Osteoblast (primary cell): ENCODE results near the gene SMAP2. TPM values are rescaled to one million over a fixed set of nuclear protein-coding genes. Genes with fewer than 3 reads are reported as not detected.
A peak's percentile ranks its signal among the peaks of the same experiment; 100 is the strongest.

ENCODE experiments used
- DNase-seq: peaks from one replicate; pipeline ENCODE4 v3.0.0; 2011; ENCODE audit warnings: low spot score, mixed read lengths; ENCODE audit not compliant: insufficient read length; ENCODE audit errors: missing footprints
- H2AFZ ChIP-seq: 2 replicates; pipeline ENCODE4 v1.6.0; 2011; ENCODE audit warnings: mild to moderate bottlenecking, low read length
- H3K27ac ChIP-seq: 2 replicates; pipeline ENCODE4 v1.5.1; 2011; ENCODE audit warnings: mild to moderate bottlenecking, low read depth, low read length, moderate library complexity
- H3K27me3 ChIP-seq: 2 replicates; pipeline ENCODE4 v1.6.0; 2012; ENCODE audit warnings: mild to moderate bottlenecking, control low read depth, inconsistent platforms, low read length, moderate library complexity; ENCODE audit not compliant: insufficient read depth
- H3K36me3 ChIP-seq: 2 replicates; pipeline ENCODE4 v1.5.1; 2011; ENCODE audit warnings: mild to moderate bottlenecking, low read length, control low read depth, moderate library complexity; ENCODE audit not compliant: insufficient read depth
- H3K4me1 ChIP-seq: 2 replicates; pipeline ENCODE4 v1.5.1; 2011; ENCODE audit warnings: mild to moderate bottlenecking, low read length, control low read depth, moderate library complexity; ENCODE audit not compliant: insufficient read depth
- H3K4me2 ChIP-seq: 2 replicates; pipeline ENCODE4 v1.6.0; 2011; ENCODE audit warnings: mild to moderate bottlenecking, low read length; ENCODE audit not compliant: insufficient read depth
- H3K4me3 ChIP-seq: fragments of 200-600 bp; sonication (generic); 3 replicates; pipeline ENCODE4 v1.5.1; 2012; ENCODE audit warnings: mild to moderate bottlenecking, low read length, inconsistent platforms; ENCODE audit not compliant: insufficient read depth
- H3K79me2 ChIP-seq: 2 replicates; pipeline ENCODE4 v1.6.0; 2012; ENCODE audit warnings: mild to moderate bottlenecking, low read length, control low read depth, inconsistent platforms; ENCODE audit not compliant: insufficient read depth
- H3K9me3 ChIP-seq: 2 replicates; pipeline ENCODE4 v1.5.1; 2011; ENCODE audit warnings: low read depth, low read length, control low read depth
- H4K20me1 ChIP-seq: 2 replicates; pipeline ENCODE4 v1.6.0; 2012; ENCODE audit warnings: mild to moderate bottlenecking, low read length, control low read depth; ENCODE audit not compliant: insufficient read depth
- CTCF ChIP-seq: IDR thresholded peaks from 2 replicates; pipeline ENCODE4 v1.5.1; 2011; ENCODE audit warnings: mild to moderate bottlenecking, low read depth, low read length, moderate library complexity; ENCODE audit errors: extremely low read depth
- total RNA-seq: library from RNA; depleted of rRNA; stranded (reverse); fragments of >200 nt; gene quantifications from 2 replicates; pipeline ENCODE4 v1.2.3, GENCODE V29; 2012

The SMAP2 gene
- total RNA-seq, 1 donor, result 20.3 TPM

GRCh38 chr1:40404670-40405462 lies 31.3 kb downstream of the SMAP2 start:
- H3K27me3 ChIP-seq, result no peaks in the 10 kb centered on the region
- TF ChIP-seq CTCF, result peak; percentile 79
- no peak overlapping the region for H3K4me3 ChIP-seq
- peak overlapping the region; percentile 52 for H3K4me2 ChIP-seq
- peak; percentile 50 for DNase-seq
- no peaks in the 10 kb centered on the region for H3K4me1 ChIP-seq
- no peaks in the 10 kb centered on the region for H3K9me3 ChIP-seq
- peak overlapping the region; percentile 30 for H3K27ac ChIP-seq
- H3K36me3 ChIP-seq, result peaks cover 15% of the 10 kb centered on the region
- H3K79me2 ChIP-seq, result peaks cover 66% of the 10 kb centered on the region
- peak overlapping the region; percentile 6 for H2AFZ ChIP-seq
- H4K20me1 ChIP-seq, result peaks cover 6% of the 10 kb centered on the region

GRCh38 chr1:40405812-40406211 lies 32.3 kb downstream of the SMAP2 start:
- peaks cover 22% of the 10 kb centered on the region for H3K36me3 ChIP-seq
- H3K9me3 ChIP-seq, result no peaks in the 10 kb centered on the region
- H3K27me3 ChIP-seq, result no peaks in the 10 kb centered on the region
- H4K20me1 ChIP-seq, result peaks cover 3% of the 10 kb centered on the region
- no peak overlapping the region for H3K4me2 ChIP-seq
- TF ChIP-seq CTCF, result no peak
- no peak for DNase-seq
- peaks cover 59% of the 10 kb centered on the region for H3K79me2 ChIP-seq
- no peak overlapping the region for H3K27ac ChIP-seq
- no peak overlapping the region for H2AFZ ChIP-seq
- no peak overlapping the region for H3K4me3 ChIP-seq
- no peaks in the 10 kb centered on the region for H3K4me1 ChIP-seq

GRCh38 chr1:40407453-40407852 lies 33.9 kb downstream of the SMAP2 start:
- H3K27ac ChIP-seq, result no peak overlapping the region

More at GRCh38 chr1:40407453-40407852, 33.9 kb downstream of the SMAP2 start:
- DNase-seq, result no peak
- Histone ChIP-seq H3K36me3 (peaks cover 22% of the 10 kb centered on the region), H3K4me2 (no peak overlapping the region), H3K4me1 (no peaks in the 10 kb centered on the region), H3K4me3 (no peak overlapping the region), H3K27me3 (no peaks in the 10 kb centered on the region), H3K9me3 (no peaks in the 10 kb centered on the region), H4K20me1 (peaks cover 3% of the 10 kb centered on the region), H3K79me2 (peaks cover 47% of the 10 kb centered on the region), H2AFZ (no peak overlapping the region)
- TF ChIP-seq CTCF, result no peak
